Activated T-helper 1 cell treated with anti-CD3 and anti-CD28 coated beads, Interleukin-12 subunit alpha, Interleukin-12 subunit beta, Interleukin-2, Interleukin-4 antibody, amounts not matched to agents 30 ng/mL and 10 ng/mL and 1 ng/mL, durations not matched to agents 14 hours and 24 hours and 36 hours (primary cell): Measurements from ENCODE around the gene ZBTB26. TPM values are rescaled to one million over a fixed set of nuclear protein-coding genes. Genes with fewer than 3 reads are reported as not detected.

Source experiments
- DNase-seq: peaks from one replicate; pipeline ENCODE4 v3.0.0; 2021; ENCODE audit warnings: low spot score
- H3K27ac Mint-ChIP-seq: one replicate; pipeline ENCODE4 v1.8.0; 2021; ENCODE audit warnings: mild to moderate bottlenecking, mixed read lengths
- H3K27me3 Mint-ChIP-seq: one replicate; pipeline ENCODE4 v1.8.0; 2022; ENCODE audit warnings: mild to moderate bottlenecking, moderate library complexity, mixed read lengths; ENCODE audit not compliant: insufficient read depth
- H3K36me3 Mint-ChIP-seq: one replicate; pipeline ENCODE4 v1.8.0; 2021; ENCODE audit warnings: low read depth, mixed read lengths
- H3K4me1 Mint-ChIP-seq: one replicate; pipeline ENCODE4 v1.8.0; 2021; ENCODE audit warnings: low read depth, mixed read lengths
- H3K4me3 Mint-ChIP-seq: one replicate; pipeline ENCODE4 v1.8.0; 2021; ENCODE audit warnings: mild to moderate bottlenecking, moderate library complexity, mixed read lengths
- H3K9me3 Mint-ChIP-seq: one replicate; pipeline ENCODE4 v1.8.0; 2021; ENCODE audit warnings: mixed read lengths
- intact Hi-C: fragments of 100-400 bp; cut with micrococcal nuclease; formaldehyde crosslinking; loops from one replicate; pipeline ENCODE4 v1.15.1; 2024
- total RNA-seq: library from RNA; stranded (reverse); gene quantifications from 2 replicates; pipeline ENCODE4 v1.2.3, GENCODE V29; 2022

Gene ZBTB26
- total RNA-seq, 1 donor from 2014 or later: 8.3 TPM

DNA sequence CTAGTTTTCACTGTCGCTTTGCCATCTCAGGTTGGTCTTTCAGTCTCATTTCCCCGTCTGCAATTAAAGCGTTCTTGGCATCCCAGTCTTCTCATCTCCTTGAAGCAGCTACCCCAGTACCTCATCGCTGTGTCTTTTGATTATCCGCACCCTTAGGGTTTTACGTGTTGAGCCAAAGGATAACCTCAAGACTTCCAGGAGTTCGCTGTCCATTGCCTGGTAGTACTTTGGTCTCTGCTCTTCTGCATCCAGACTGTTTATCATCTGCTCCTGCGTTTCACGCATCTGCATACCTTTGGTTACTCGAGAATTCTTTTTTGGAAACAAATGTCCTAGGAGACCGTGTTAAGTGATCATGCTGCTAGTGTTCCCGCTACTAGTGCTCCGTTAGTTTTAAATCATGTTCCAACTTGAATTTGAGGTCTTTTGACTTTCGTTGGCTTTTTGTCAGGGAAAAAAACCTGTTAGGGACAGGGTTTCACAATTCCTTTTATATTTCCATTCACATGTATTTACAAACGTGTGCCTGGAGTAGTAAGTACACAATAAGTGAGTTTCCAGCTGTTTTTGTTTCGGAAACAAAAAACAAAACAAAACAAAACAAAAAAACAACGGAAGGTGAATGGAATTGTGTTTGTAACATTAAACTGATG is 10.4 kb upstream of the ZBTB26 start:
- peaks cover 11% of the 10 kb centered on the region for H3K36me3 Mint-ChIP-seq
- peak overlapping the region; percentile 98 for H3K4me3 Mint-ChIP-seq
- intact Hi-C loops: loop anchor here (1.0 to 2.0 kb wide), 2 partner anchors 50 to 327 kb away; partner anchors contain the start of gene STRBP
- no peak for DNase-seq
- no peaks in the 10 kb centered on the region for H3K9me3 Mint-ChIP-seq
- peaks cover 28% of the 10 kb centered on the region for H3K4me1 Mint-ChIP-seq
- H3K27me3 Mint-ChIP-seq: peaks cover 1% of the 10 kb centered on the region
- peak overlapping the region; percentile 76 for H3K27ac Mint-ChIP-seq

- intact Hi-C loops: loop anchor here (1.0 to 2.0 kb wide), 6 partner anchors 10 to 398 kb away; partner anchors contain the start of genes RC3H2, STRBP, ZBTB26 and ZBTB6
- DNase-seq: peak; percentile 97
- H3K27ac Mint-ChIP-seq: peak within 1 kb of the TSS; percentile 76
- H3K9me3 Mint-ChIP-seq: no peaks in the 10 kb centered on the region
- H3K27me3 Mint-ChIP-seq: peaks cover 1% of the 10 kb centered on the region
- H3K36me3 Mint-ChIP-seq: peaks cover 11% of the 10 kb centered on the region
- peak within 1 kb of the TSS; percentile 98 for H3K4me3 Mint-ChIP-seq
- peaks cover 28% of the 10 kb centered on the region for H3K4me1 Mint-ChIP-seq
Observed at GRCh38 chr9:122940749-122941581, 9.7 kb upstream of the ZBTB26 start, which contains the start of gene RABGAP1. TSS of gene RABGAP1 (plus strand) at chr9:122941020. CDS start at chr9:122957060, 16,040 bp downstream.

GRCh38 chr9:122940454-122940748 is 9.1 kb upstream of the ZBTB26 start:
- Mint-ChIP-seq H3K27ac (peak overlapping the region; percentile 76), H3K4me3 (peak overlapping the region; percentile 98), H3K4me1 (peaks cover 22% of the 10 kb centered on the region), H3K36me3 (peaks cover 9% of the 10 kb centered on the region), H3K27me3 (peaks cover 1% of the 10 kb centered on the region), H3K9me3 (no peaks in the 10 kb centered on the region)
- intact Hi-C loops: loop anchor here (1.0 to 2.0 kb wide), 5 partner anchors 9 to 399 kb away; partner anchors contain the start of genes RC3H2, STRBP, ZBTB26 and ZBTB6
- DNase-seq: no peak

DNA sequence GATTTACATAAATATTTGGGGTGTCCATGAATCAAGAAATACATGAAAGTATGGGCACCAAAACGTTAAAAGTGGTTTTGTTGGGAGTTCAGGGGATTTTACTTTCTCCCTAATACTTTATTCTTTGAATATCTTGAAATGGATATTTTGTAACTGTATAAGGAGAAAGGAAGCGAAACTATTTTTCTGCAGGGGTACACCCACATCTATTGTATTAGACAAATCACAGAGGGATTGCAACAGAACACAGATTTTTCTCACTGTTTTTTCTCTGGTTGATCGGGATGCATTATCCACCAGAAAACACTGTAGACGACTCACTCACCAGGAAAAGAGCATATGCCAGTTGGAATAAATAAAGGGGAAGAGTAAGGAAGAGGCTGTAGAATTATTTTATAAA is 8.3 kb upstream of the ZBTB26 start:
- H3K27me3 Mint-ChIP-seq: peaks cover 1% of the 10 kb centered on the region
- no peak overlapping the region for H3K4me3 Mint-ChIP-seq
- H3K9me3 Mint-ChIP-seq: no peaks in the 10 kb centered on the region
- H3K36me3 Mint-ChIP-seq: peaks cover 8% of the 10 kb centered on the region
- H3K27ac Mint-ChIP-seq: no peak overlapping the region
- no peak for DNase-seq
- intact Hi-C loops: no loop called here
- H3K4me1 Mint-ChIP-seq: peaks cover 20% of the 10 kb centered on the region

DNA sequence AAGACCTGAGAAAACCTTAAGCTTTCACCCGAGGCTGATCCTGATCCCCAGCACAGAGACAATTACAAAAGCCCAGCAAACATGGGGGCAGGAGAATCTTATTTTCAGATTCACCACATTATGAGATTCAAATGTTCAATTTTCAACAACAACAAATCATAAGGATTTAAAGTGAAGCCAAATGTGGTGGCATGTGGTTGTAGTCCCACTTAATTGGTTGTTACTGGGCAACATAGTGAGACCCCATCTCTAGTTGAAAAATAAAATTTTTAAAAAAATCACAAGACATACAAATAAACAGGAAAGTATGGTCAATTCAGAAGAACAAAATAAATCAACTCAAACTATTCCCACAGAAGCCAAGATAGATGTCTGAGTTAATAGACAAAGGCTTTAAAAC is 5.6 kb upstream of the ZBTB26 start:
- Mint-ChIP-seq H3K4me1 (peaks cover 23% of the 10 kb centered on the region), H3K4me3 (no peak overlapping the region), H3K9me3 (no peaks in the 10 kb centered on the region), H3K36me3 (peaks cover 12% of the 10 kb centered on the region), H3K27ac (no peak overlapping the region), H3K27me3 (peaks cover 1% of the 10 kb centered on the region)
- DNase-seq: no peak
- intact Hi-C loops: no loop called here

DNA sequence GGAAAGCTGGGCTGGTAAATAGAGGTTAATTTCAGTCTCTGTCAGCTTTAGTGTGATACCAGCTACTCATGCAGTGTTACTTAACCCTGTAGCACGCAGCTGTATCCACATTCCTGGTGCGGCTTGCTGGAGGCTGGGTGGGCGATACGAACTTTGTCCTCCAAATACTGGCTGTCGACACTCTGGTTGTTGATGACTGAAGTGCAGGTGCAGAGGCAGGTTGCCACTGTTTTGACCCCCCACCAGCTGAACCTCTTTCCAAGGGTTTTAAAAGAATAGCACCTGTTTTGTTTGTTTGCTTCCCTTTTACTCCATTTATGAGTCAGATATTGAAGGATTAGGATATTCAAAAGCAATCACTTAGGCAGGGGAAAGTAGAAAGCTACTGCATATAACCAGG is 5.2 kb upstream of the ZBTB26 start:
- Mint-ChIP-seq H3K4me1 (peaks cover 19% of the 10 kb centered on the region), H3K36me3 (peaks cover 15% of the 10 kb centered on the region), H3K9me3 (no peaks in the 10 kb centered on the region), H3K27ac (no peak overlapping the region), H3K4me3 (no peak overlapping the region), H3K27me3 (peaks cover 1% of the 10 kb centered on the region)
- no peak for DNase-seq
- intact Hi-C loops: no loop called here

DNA sequence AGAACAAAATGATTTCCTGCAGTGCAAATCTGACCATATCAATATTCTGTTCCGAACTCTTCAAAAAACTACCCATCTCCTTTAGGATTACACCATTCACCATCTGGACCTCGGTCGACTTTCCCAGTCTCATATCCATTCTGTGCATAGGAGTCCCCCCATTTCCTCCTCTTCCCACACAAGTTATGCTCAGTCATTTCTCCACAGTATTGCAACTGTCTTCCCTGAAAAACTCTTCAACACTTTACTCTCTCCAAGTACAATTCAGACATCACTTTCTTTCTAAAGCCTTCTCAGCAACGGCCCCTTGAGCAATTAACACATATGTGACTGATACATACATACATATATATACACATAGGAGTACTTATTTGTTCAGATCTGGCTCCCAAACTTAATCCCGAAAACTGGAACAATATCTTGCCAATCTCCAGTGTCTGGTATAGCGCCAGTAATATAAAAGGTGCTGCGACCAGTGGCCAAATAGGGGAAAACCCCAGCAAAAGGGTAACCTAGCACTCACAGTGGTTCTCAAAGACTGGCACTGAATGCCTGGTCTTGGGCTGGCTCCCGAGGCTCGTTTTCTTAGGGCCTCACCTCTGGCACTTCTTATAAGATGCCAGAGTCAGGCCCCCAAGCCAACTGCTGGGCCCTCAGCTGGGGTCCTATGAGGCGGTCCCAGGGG is 629 bp downstream of the ZBTB26 start:
- no peaks in the 10 kb centered on the region for H3K27me3 Mint-ChIP-seq
- peaks cover 13% of the 10 kb centered on the region for H3K36me3 Mint-ChIP-seq
- DNase-seq: no peak
- peaks cover 8% of the 10 kb centered on the region for H3K4me1 Mint-ChIP-seq
- H3K9me3 Mint-ChIP-seq: no peaks in the 10 kb centered on the region
- peak overlapping the region; percentile 13 for H3K27ac Mint-ChIP-seq
- no peak overlapping the region for H3K4me3 Mint-ChIP-seq
- intact Hi-C loops: loop anchor here (1.0 kb wide), 5 partner anchors 10 to 295 kb away; partner anchors contain the start of genes PDCL, RC3H2 and ZBTB6

GRCh38 chr9:122929796-122930354 is 1.4 kb downstream of the ZBTB26 start:
- peaks cover 8% of the 10 kb centered on the region for H3K4me1 Mint-ChIP-seq
- H3K27me3 Mint-ChIP-seq: no peaks in the 10 kb centered on the region
- H3K4me3 Mint-ChIP-seq: no peak overlapping the region
- H3K36me3 Mint-ChIP-seq: peaks cover 10% of the 10 kb centered on the region
- H3K9me3 Mint-ChIP-seq: no peaks in the 10 kb centered on the region
- no peak for DNase-seq
- intact Hi-C loops: no loop called here
- no peak overlapping the region for H3K27ac Mint-ChIP-seq

DNA sequence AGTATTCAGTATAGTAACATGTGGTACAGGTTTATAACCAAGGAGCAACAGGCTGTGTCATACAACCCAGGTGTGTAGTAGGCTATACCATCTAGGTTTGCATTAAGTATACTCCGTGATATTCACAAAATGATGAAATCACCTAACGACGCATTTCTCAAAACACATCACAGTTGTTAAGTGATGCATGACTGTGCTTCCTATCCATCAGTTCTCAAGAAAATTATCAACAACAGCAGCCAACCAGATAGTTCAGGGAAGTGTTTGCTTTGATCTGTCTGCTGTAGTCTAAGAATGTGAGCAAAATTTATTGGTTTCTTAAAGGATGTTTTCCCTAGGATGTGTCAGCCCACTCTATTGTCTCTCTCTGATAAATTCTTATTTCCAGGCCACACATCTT is 7.4 kb downstream of the ZBTB26 start:
- Mint-ChIP-seq H3K9me3 (no peaks in the 10 kb centered on the region), H3K27ac (no peak overlapping the region), H3K4me1 (peaks cover 5% of the 10 kb centered on the region), H3K27me3 (no peaks in the 10 kb centered on the region), H3K4me3 (no peak overlapping the region), H3K36me3 (peaks cover 14% of the 10 kb centered on the region)
- intact Hi-C loops: no loop called here
- no peak for DNase-seq

DNA sequence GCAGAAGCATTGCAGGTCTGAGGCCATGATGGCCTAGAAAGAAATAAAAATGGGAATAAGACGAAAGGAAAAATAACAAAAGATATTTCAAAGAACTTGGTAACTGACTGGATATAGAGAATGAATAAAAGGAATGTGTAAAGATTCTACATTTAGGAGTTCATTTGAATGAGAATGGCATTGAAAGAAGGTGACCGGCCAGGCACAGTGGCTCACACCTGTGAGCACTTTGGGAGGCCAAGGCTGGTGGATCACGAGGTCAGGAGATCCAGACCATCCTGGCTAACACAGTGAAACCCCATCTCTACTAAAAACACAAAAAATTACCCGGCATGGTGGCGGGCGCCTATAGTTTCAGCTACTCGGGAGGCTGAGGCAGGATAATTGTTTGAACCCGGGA is 8.6 kb downstream of the ZBTB26 start:
- intact Hi-C loops: no loop called here
- no peak overlapping the region for H3K27ac Mint-ChIP-seq
- no peaks in the 10 kb centered on the region for H3K27me3 Mint-ChIP-seq
- peaks cover 14% of the 10 kb centered on the region for H3K36me3 Mint-ChIP-seq
- no peak overlapping the region for H3K4me3 Mint-ChIP-seq
- DNase-seq: no peak
- H3K9me3 Mint-ChIP-seq: no peaks in the 10 kb centered on the region
- peaks cover 5% of the 10 kb centered on the region for H3K4me1 Mint-ChIP-seq

DNA sequence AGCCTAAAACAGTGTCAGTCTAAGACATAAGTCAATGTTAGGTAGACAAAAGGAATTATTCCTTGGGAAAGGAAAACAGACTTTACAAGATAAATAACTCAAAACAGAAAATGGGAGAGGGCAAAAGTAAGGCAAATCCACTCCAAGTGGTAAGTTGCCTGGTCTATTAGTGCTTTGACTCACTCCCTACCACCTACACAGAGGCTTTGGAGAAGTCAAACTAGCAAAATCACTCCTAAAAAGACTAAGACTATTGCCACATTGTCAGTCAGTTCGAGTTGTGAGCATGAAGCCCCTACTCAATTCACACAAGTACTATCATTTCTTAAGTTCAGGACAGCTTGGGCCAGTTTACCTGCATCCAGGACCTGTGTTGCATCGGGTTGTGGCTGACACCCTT is 13.0 kb downstream of the ZBTB26 start:
- intact Hi-C loops: no loop called here
- peaks cover 4% of the 10 kb centered on the region for H3K4me1 Mint-ChIP-seq
- H3K36me3 Mint-ChIP-seq: peaks cover 13% of the 10 kb centered on the region
- H3K4me3 Mint-ChIP-seq: no peak overlapping the region
- H3K27me3 Mint-ChIP-seq: no peaks in the 10 kb centered on the region
- no peaks in the 10 kb centered on the region for H3K9me3 Mint-ChIP-seq
- H3K27ac Mint-ChIP-seq: no peak overlapping the region
- no peak for DNase-seq

DNA sequence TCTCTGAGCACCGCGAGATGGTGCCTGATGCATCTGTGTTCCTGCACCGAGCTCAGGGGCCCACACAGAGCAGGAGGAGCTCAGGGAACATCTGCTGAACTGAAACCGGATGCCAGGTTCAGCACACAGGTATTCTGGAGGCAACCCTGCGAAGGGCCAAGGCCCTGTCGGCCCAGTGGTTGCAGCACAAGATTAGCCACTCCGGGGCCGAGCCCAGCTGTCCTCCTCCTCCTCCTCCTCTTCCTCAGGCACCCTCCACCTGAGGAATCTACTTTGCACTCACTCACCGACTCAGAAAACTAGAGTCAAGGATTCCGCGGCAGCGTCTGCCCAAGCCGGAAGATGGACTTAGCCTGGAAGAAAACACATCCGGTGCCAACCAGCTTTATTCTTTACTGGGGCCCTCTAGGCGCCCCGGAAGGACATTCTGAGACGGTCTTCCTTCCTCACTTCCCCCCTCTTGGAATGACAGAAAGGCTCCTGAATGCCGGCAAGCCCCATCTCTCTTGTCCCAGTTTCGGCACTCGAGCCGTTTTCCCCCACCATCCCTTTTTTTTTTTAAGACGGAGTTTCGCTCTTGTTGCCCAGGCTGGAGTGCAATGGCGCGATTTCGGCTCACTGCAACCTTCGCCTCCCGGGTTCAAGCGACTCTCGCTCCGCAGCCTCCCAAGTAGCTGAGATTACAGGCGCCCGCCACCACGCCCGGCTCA is 18.2 kb downstream of the ZBTB26 start, which contains the start of gene ZBTB6:
Gene ZBTB6, minus strand, starts transcription at position 360 of the 710 bp plus-strand sequence. CDS start 1,251 bp downstream, outside the sequence.
- H3K27me3 Mint-ChIP-seq: no peaks in the 10 kb centered on the region
- peak within 1 kb of the TSS; percentile 98 for H3K4me3 Mint-ChIP-seq
- peaks cover 29% of the 10 kb centered on the region for H3K36me3 Mint-ChIP-seq
- H3K9me3 Mint-ChIP-seq: no peaks in the 10 kb centered on the region
- H3K4me1 Mint-ChIP-seq: peaks cover 34% of the 10 kb centered on the region
- intact Hi-C loops: loop anchor here (1.0 kb wide), 4 partner anchors 8 to 78 kb away; partner anchors contain the start of genes RC3H2 and ZBTB26
- peak within 1 kb of the TSS; percentile 94 for H3K27ac Mint-ChIP-seq
- peak; percentile 61 for DNase-seq
